AG09319 (cell line): Measurements from ENCODE around the gene TAS2R40.
A peak's percentile ranks its signal among the peaks of the same experiment; 100 is the strongest.

Experiments used
- DNase-seq: peaks from one replicate; pipeline ENCODE4 v3.0.0-alpha.2; 2010; ENCODE audit warnings: low read depth; ENCODE audit errors: extremely low read depth
- CTCF ChIP-seq: IDR thresholded peaks from 2 replicates; pipeline ENCODE4 v1.5.1; 2011; ENCODE audit warnings: low read depth, mild to moderate bottlenecking, inconsistent platforms, low read length, moderate library complexity

Gene TAS2R40

GRCh38 chr7:143235561-143235960, 13.7 kb downstream of the TAS2R40 start:
- no peak for DNase-seq
- no peak for TF ChIP-seq CTCF

GRCh38 chr7:143236408-143236990, 14.7 kb downstream of the TAS2R40 start:
- no peak for DNase-seq
- TF ChIP-seq CTCF: no peak

GRCh38 chr7:143237366-143237765, 15.5 kb downstream of the TAS2R40 start:
- TF ChIP-seq CTCF: no peak
- DNase-seq: no peak

- DNase-seq: no peak
- no peak for TF ChIP-seq CTCF
These were observed 16.6 kb downstream of the TAS2R40 start for GRCh38 chr7:143238289-143238980.

GRCh38 chr7:143239813-143240212, 18.0 kb downstream of the TAS2R40 start:
- no peak for TF ChIP-seq CTCF

GRCh38 chr7:143240291-143241168, 18.7 kb downstream of the TAS2R40 start:
- peak; percentile 68 for DNase-seq
- peak; percentile 95 for TF ChIP-seq CTCF

More at GRCh38 chr7:143239813-143240212, 18.0 kb downstream of the TAS2R40 start:
- no peak for DNase-seq

GRCh38 chr7:143242306-143242705, 20.5 kb downstream of the TAS2R40 start:
- DNase-seq: no peak
- TF ChIP-seq CTCF: no peak
